K562 (cell line): ENCODE data around the gene MMAB. TPM values are rescaled to one million over a fixed set of nuclear protein-coding genes. Genes with fewer than 3 reads are reported as not detected.

Experiments used
- ATF4 ChIP-seq: fragments of 450-650 bp; formaldehyde crosslinking; IDR thresholded peaks from 2 replicates; pipeline ENCODE4 v1.4.0; 2022; ENCODE audit warnings: mild to moderate bottlenecking, moderate library complexity
- CREB5 ChIP-seq: fragments of 250-450 bp; sonication (Bioruptor Pico); IDR thresholded peaks from 2 replicates; pipeline ENCODE4 v1.5.0; 2020; ENCODE audit warnings: mild to moderate bottlenecking
- CUX1 ChIP-seq: fragments of 200-800 bp; sonication (Bioruptor generic); IDR thresholded peaks from 2 replicates; pipeline ENCODE4 v1.6.1; 2016; ENCODE audit warnings: missing genetic modification characterization, missing compliant biosample characterization
- DMBX1 ChIP-seq: fragments of 250-450 bp; sonication (Bioruptor Pico); IDR thresholded peaks from 2 replicates; pipeline ENCODE4 v1.8.0; 2022; ENCODE audit warnings: inconsistent platforms, mild to moderate bottlenecking, moderate library complexity, borderline replicate concordance
- MEF2A ChIP-seq: IDR thresholded peaks from 2 replicates; pipeline ENCODE4 v1.6.1; 2011; ENCODE audit warnings: low read depth, mild to moderate bottlenecking, low read length, moderate library complexity; ENCODE audit not compliant: control insufficient read depth
- MEF2D ChIP-seq: conservative IDR thresholded peaks from 2 replicates; pipeline ENCODE4 v1.6.1; 2016; ENCODE audit warnings: low read depth, missing genetic modification characterization, missing compliant biosample characterization
- MTA1 ChIP-seq: fragments of 450-650 bp; IDR thresholded peaks from 2 replicates; pipeline ENCODE4 v1.6.1; 2017; ENCODE audit warnings: borderline replicate concordance
- NONO ChIP-seq, 2 experiments: fragments of 200-400 bp in 1 of 2; fragments of 450-650 bp in 1 of 2; formaldehyde crosslinking in 1 of 2; IDR thresholded peaks; 2 replicates each; pipeline ENCODE4 v1.6.1; 2017; ENCODE audit warnings: low read depth in 2 of 2, mild to moderate bottlenecking in 2 of 2, moderate library complexity in 2 of 2, low read length in 1 of 2
- PCBP2 ChIP-seq: fragments of 200-400 bp; formaldehyde crosslinking; IDR thresholded peaks from 2 replicates; pipeline ENCODE4 v1.6.1; 2018; ENCODE audit warnings: low read length, low read depth, mild to moderate bottlenecking, moderate library complexity; ENCODE audit not compliant: poor library complexity, severe bottlenecking
- PHF21A ChIP-seq: fragments of 450-650 bp; IDR thresholded peaks from 2 replicates; pipeline ENCODE4 v1.6.1; 2017; ENCODE audit warnings: low read depth, borderline replicate concordance
- PPARD ChIP-seq: fragments of 250-450 bp; sonication (Bioruptor Pico); IDR thresholded peaks from 2 replicates; pipeline ENCODE4 v1.8.0; 2022; ENCODE audit warnings: inconsistent platforms, mild to moderate bottlenecking, moderate library complexity
- PTRF ChIP-seq: fragments of 450-650 bp; IDR thresholded peaks from 2 replicates; pipeline ENCODE4 v1.6.1; 2016; ENCODE audit warnings: mild to moderate bottlenecking, missing genetic modification characterization, missing compliant biosample characterization
- STAG1 ChIP-seq: sonication (generic); formaldehyde crosslinking; IDR thresholded peaks from 2 replicates; pipeline ENCODE4 v1.5.0; 2020; ENCODE audit warnings: missing genetic modification reagents, borderline replicate concordance
- ZBTB33 ChIP-seq: sonication (generic); formaldehyde crosslinking; IDR thresholded peaks from 2 replicates; pipeline ENCODE4 v1.8.1; 2023; ENCODE audit warnings: mild to moderate bottlenecking, missing genetic modification reagents
- ZFP91 ChIP-seq: sonication (generic); formaldehyde crosslinking; IDR thresholded peaks from 2 replicates; pipeline ENCODE4 v1.8.0; 2022; ENCODE audit warnings: mild to moderate bottlenecking, missing genetic modification reagents
- ZNF780A ChIP-seq: fragments of 250-450 bp; sonication (Bioruptor Pico); IDR thresholded peaks from 2 replicates; pipeline ENCODE4 v1.5.0; 2021; ENCODE audit warnings: mild to moderate bottlenecking
- polyA plus RNA-seq, 8 experiments: library from polyadenylated mRNA; depleted of rRNA in 4 of 8; stranded (reverse) in 5 of 8; unstranded in 3 of 8; fragments of >200 nt; fragmentation: Nextera tagmentation in 2 of 8; fragmentation: Illumina TruSeq in 1 of 8; extraction: Ambion mirVana in 2 of 8; extraction: Trizol in 1 of 8; gene quantifications; 2 replicates each; pipeline versions ENCODE4 v1.2.1 to v1.2.3, GENCODE V29; 2011 to 2014; ENCODE audit warnings: inconsistent platforms in 1 of 8, missing spikeins in 1 of 8
- total RNA-seq, 7 experiments: library from RNA; depleted of rRNA in 6 of 7; stranded (reverse); fragments of >200 nt in 6 of 7; fragmentation: Illumina TruSeq in 2 of 7; extraction: Trizol in 2 of 7; gene quantifications; 2 replicates each; pipeline versions ENCODE4 v1.2.1 to v1.2.3, GENCODE V29; 2011 to 2021; ENCODE audit warnings: low replicate concordance in 1 of 7

MMAB gene
- total and polyA plus RNA-seq, 9 of the 15 experiments (the other 6 are each of a cell fraction or from before 2014, with no cell fraction given), result 9.5 to 76.1 (median 46.2) TPM

GRCh38 chr12:109597795-109598427 is 24.6 kb upstream of the MMAB start (continued):
- TF ChIP-seq ZBTB33 (CRISPR knock-in tag) (peak; percentile 55; the same call in 1 of the 2 replicates), ZNF780A (CRISPR knock-in tag) (no peak), PCBP2 (no peak), MTA1 (no peak), CUX1 (no peak), ZFP91 (CRISPR knock-in tag) (no peak), ATF4 (CRISPR knock-in tag) (no peak), CREB5 (CRISPR knock-in tag) (no peak), MEF2A (no peak), DMBX1 (no peak), PHF21A (no peak), STAG1 (peak; percentile 33; the same call in 1 of the 2 replicates), NONO (IDR thresholded peaks at IDR 0.05; ENCODE audit: low read depth in 2 of 2, low read length in 1 of 2) (peak in 1 of 2 experiments; percentile 41; a peak in 1 of 4 replicates), MEF2D (no peak), PTRF (tag) (no peak), PPARD (CRISPR knock-in tag) (no peak)
